GM19193 (cell line): ENCODE results near the gene ATPAF2.

Experiments used
- POLR2A ChIP-seq: IDR thresholded peaks from 4 replicates; pipeline ENCODE4 v1.6.1; 2011; ENCODE audit not compliant: insufficient read depth, insufficient read length; ENCODE audit errors: extremely low read depth

Gene ATPAF2

DNA sequence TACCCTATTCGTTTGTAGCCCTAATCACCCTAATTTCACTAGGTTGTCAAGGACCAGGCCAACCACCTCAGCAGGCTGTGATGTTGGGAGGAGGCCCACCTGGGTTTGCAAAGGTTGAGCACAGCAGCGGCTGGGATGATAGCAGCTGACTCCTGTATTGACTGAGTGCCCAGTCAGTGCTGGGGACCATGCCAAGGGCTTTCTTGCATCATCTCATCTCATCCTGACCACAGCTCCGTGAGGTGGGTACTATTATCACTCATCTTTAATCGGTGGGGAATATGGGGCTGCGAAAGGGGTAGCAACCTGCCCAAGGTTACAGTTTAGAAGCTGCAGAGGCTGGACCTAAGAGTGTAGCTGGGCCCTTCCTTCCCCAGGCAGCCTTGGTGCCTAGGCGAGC, 11.7 kb downstream of the ATPAF2 start:
- no peak for TF ChIP-seq POLR2A

- TF ChIP-seq POLR2A, result no peak
Measured at GRCh38 chr17:18025945-18026776, 12.8 kb downstream of the ATPAF2 start.

- TF ChIP-seq POLR2A, result no peak
Measured at GRCh38 chr17:18025241-18025944, 13.6 kb downstream of the ATPAF2 start.

- no peak for TF ChIP-seq POLR2A
Measured at GRCh38 chr17:18021372-18021771, 17.6 kb downstream of the ATPAF2 start.

DNA sequence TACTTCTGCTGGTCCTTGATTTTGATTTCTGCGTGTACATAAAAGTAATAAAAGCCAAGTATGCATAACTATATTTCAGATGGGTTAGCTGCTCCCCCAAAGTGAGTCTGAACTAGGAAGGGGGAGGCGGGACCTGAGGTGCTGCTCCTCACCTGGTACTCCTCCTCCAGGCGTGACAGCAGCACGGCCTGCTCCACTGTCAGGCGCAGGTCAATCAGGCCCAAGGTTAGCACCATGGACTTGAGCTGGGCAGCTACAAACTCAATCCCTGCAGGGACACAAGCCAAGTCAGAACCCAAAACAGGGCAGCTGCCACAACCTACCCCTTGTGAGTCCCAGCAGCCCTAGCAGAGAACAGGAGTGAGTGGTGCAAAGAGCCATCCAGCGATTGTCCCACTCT, 18.0 kb downstream of the ATPAF2 start:
- no peak for TF ChIP-seq POLR2A

GRCh38 chr17:18019838-18020154, 19.2 kb downstream of the ATPAF2 start:
- no peak for TF ChIP-seq POLR2A

DNA sequence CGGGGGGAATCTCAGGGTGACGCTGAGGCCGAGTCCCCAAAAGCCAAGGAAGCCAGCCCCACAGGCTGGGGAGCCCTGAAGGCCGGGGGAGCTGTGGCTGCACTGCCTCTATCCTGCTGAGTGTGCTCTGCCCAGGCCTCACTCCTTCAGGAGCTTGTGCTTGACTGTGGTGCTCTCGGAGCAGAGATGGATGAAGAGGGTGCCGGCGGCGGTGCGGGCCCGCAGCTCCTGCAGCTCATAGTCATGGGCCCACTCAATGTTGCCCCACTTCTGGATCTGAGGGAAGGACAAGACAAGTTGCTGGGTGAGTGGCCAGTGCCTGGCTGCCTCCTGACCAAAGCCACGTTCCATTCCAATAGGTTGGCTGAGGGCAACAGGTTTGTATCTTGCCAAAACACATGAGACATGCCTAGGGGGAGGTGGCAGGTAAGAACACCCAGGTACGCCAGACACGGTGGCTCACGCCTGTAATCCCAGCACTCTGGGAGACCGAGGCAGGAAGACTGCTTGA, 20.5 kb downstream of the ATPAF2 start:
- TF ChIP-seq POLR2A, result no peak

GRCh38 chr17:18017958-18018357, 21.0 kb downstream of the ATPAF2 start:
- no peak for TF ChIP-seq POLR2A

DNA sequence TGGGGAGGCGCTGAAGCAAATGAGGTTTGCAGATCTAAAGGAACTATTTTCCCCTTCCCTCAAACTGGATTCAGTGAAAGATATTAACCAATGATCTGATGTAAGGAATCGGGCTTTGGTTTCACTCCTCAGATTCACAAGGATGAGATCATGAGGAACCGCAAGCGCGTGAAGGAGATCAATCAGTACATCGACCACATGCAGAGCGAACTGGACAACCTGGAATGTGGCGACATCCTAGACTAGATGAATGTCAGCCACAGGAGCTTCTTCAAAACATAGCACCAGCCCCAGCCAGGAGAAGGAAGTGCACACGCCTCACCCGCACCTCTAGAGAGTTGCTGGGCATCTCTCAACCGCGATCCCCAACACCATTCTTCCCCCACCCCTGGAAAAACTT, 22.5 kb downstream of the ATPAF2 start:
- TF ChIP-seq POLR2A, result no peak

DNA sequence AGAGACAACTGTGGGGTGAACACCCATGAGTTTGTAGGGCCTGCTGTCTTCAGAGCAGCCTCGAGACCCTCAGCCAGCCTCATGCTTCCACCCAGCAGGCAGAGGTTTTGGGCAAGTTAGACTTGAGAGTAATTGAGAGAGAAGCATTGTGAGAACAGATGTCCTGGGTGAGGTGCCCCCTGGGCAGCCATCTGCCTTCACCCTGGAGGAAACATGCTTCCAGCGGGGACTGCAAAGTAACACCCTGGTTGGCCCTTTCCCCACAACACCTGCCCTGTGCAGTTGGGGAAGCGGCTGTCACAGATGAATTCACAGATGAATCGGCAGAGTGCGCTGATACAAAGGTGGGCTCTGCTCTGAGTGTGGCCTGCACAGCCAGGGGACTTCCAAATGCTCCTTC, 23.4 kb downstream of the ATPAF2 start:
- no peak for TF ChIP-seq POLR2A

DNA sequence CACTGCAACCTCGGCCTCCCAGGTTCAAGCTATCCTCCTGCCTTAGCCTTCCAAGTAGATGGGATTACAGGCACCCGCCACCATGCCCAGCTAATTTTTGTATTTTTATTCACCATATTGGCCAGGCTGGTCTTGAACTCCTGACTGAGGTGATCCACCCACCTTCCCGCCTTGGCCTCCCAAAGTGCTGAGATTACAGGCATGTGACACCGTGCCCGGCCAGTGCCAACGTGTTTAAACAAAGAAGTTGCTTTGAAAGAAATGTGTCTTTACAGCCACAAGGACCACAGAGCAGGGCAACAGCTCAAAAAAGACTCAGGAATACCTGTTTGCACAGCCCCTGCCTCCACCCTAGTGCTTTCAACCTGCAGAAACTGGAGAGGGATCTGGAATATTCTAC, 25.0 kb downstream of the ATPAF2 start:
- no peak for TF ChIP-seq POLR2A

DNA sequence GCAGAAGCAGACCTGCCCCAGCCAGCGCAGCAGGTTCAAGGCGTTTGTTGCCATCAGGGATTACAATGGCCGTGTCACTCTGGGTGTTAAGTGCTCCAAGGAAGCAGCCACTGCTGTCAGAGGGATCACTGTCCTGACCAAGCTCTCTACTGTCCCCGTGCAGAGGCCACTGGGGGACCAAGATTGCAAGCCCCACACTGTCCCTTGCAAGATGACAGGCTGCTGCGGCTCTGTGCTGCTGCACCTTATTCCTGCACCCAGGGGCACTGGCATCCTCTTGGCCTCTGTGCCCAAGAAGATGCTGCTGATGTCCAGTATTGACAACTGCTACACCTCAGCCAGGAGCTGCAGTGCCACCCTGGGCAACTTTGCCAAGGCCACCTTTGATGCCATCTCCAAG, 27.7 kb downstream of the ATPAF2 start:
- no peak for TF ChIP-seq POLR2A

GRCh38 chr17:18009609-18010420, 29.2 kb downstream of the ATPAF2 start:
- TF ChIP-seq POLR2A, result no peak

DNA sequence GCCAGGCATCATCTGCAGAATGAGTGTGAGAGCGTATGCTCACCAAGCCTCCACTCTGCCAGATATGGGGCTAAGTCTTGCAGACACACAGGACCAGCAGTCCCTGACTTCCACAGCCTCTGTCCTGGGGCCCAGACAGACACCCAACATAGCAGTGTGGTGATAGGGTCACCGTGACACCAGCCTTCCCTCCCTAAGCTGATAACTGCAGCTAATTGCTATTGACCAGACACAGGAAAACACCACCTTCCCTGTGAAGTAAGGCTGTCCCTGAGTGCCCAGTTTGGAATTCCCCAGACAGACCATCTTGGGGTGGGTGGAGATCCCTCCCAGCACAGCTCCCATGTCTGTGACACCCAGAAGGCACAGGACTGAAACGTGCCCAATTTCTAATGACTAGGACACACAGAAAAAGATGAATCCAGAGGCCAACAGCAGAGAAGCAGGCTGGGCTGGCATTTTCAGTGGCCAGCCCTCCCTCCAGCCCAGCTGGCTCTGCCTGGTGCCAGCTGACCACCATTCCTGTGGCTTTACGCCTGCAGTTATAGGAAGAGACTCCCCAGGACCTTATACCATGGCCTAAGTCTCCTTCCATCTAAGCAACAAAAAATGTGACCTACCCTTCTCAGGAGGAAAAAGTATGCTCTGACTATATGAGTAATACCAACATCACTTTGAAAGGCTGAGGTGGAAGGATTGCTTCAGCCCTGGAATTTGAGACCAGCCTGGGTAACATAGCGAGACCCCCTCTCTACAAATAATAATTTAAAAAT, 30.3 kb downstream of the ATPAF2 start:
- TF ChIP-seq POLR2A, result no peak

DNA sequence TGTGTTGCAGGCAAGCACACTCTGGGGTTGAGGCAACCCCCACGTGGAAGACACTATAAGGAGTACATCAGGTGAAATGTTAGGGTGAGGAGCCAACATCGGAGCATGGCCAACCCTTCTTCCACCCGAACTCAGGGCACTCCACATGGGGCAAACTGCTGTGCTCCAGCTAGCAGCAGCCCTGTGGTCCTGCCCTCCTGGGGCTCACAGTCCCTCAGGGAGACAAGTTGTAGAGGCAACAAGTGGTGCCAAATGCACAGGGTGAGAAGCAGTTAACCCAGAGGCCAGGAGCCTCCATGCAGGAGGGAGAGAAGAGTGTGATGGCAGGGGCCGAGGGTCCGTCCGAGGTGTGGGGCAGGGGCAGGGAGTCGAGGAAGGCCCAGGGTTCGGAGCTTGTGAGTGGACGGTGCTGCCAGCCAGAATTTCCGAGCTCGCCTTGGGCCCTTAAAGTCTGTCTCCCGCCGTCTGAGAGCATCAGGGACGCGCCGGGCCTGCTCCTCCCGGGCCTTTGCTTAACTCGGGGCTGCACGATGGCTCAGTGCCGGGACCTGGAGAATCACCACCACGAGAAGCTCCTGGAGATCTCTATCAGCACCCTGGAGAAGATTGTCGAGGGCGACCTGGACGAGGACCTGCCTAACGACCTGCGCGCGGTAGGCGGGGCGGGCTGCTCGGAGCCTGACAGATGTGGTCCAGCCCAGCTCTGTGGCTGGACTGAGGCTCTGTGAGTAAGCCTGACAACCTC, 32.3 kb downstream of the ATPAF2 start:
- no peak for TF ChIP-seq POLR2A

DNA sequence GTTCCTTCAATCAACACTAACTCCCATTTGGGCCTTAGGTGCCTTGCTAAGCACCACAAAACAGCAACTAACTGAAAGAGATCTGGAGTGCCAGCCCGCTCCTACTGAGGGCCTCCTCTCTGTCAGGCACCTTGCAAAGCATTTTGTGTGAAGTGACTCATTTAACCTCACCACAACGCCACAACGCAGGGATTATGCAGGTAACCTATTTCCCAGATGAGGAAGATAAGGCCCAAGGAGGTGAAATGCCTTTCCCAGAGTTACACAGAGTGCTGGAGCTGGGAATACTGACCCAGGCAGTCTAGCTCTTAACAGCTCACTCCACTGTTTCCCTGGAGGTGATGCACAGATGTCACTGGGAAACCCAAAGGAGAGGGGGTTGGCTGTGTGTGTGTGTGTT, 33.5 kb downstream of the ATPAF2 start:
- no peak for TF ChIP-seq POLR2A
